Stimulated activated CD4-positive, alpha-beta T cell treated with anti-CD3 and anti-CD28 coated beads, Interleukin-1b, Interleukin-23, amount 100 ng/mL, for 4 hours (primary cell): ENCODE results near the gene COL15A1.

Experiments used
- DNase-seq, 2 donors: peaks; one replicate each; pipeline ENCODE4 v3.0.0-alpha.2; 2020; ENCODE audit warnings: low read depth in 2 of 2

The COL15A1 gene

GRCh38 chr9:98944734-98945074 lies 997 bp downstream of the COL15A1 start:
- no peak for DNase-seq

GRCh38 chr9:98949565-98949964 lies 5.9 kb downstream of the COL15A1 start:
- DNase-seq = no peak

- no peak for DNase-seq
Measured at GRCh38 chr9:98950262-98950661, 6.6 kb downstream of the COL15A1 start.

GRCh38 chr9:98951967-98952366 lies 8.3 kb downstream of the COL15A1 start:
- DNase-seq = no peak

- DNase-seq = no peak
Measured at GRCh38 chr9:98953581-98954243, 10.0 kb downstream of the COL15A1 start.

- no peak for DNase-seq
Measured at GRCh38 chr9:98954244-98954610, 10.5 kb downstream of the COL15A1 start.

GRCh38 chr9:98955259-98955658 lies 11.6 kb downstream of the COL15A1 start:
- DNase-seq = no peak

GRCh38 chr9:98957826-98958225 lies 14.1 kb downstream of the COL15A1 start:
- no peak for DNase-seq

GRCh38 chr9:98958271-98958984 lies 14.7 kb downstream of the COL15A1 start:
- DNase-seq = no peak

- no peak for DNase-seq
Measured at GRCh38 chr9:98960409-98960808, 16.7 kb downstream of the COL15A1 start.

GRCh38 chr9:98961513-98962180 lies 17.9 kb downstream of the COL15A1 start:
- DNase-seq = no peak

GRCh38 chr9:98962181-98962560 lies 18.5 kb downstream of the COL15A1 start:
- no peak for DNase-seq

GRCh38 chr9:98962861-98963260 lies 19.2 kb downstream of the COL15A1 start:
- no peak for DNase-seq

- no peak for DNase-seq
Measured at GRCh38 chr9:98964201-98964600, 20.5 kb downstream of the COL15A1 start.

- DNase-seq = no peak
Measured at GRCh38 chr9:98964911-98965336, 21.2 kb downstream of the COL15A1 start.

GRCh38 chr9:98966676-98967075 lies 23.0 kb downstream of the COL15A1 start:
- DNase-seq = no peak

- DNase-seq = no peak
Measured at GRCh38 chr9:98967257-98967656, 23.6 kb downstream of the COL15A1 start.

- no peak for DNase-seq
Measured at GRCh38 chr9:98967680-98968079, 24.0 kb downstream of the COL15A1 start.

- no peak for DNase-seq
Measured at GRCh38 chr9:98968601-98969337, 25.1 kb downstream of the COL15A1 start.

- DNase-seq = no peak
Measured at GRCh38 chr9:98970532-98971041, 26.9 kb downstream of the COL15A1 start.

- no peak for DNase-seq
Measured at GRCh38 chr9:98971168-98971914, 27.6 kb downstream of the COL15A1 start.

- DNase-seq = no peak
Measured at GRCh38 chr9:98971915-98972223, 28.2 kb downstream of the COL15A1 start.
